Kidney epithelial cell (primary cell): Measurements from ENCODE around the gene EPAS1. TPM values are rescaled to one million over a fixed set of nuclear protein-coding genes. Genes with fewer than 3 reads are reported as not detected.

Experiments
- DNase-seq: peaks from one replicate; pipeline ENCODE4 v3.0.0-alpha.2; 2010; ENCODE audit warnings: low read depth
- H3K27me3 ChIP-seq: 2 replicates; pipeline ENCODE4 v1.6.0; 2011; ENCODE audit warnings: low read length; ENCODE audit not compliant: control insufficient read depth, insufficient read depth
- H3K36me3 ChIP-seq: 2 replicates; pipeline ENCODE4 v1.5.1; 2011; ENCODE audit warnings: low read length; ENCODE audit not compliant: control insufficient read depth, insufficient read depth
- H3K4me3 ChIP-seq: 2 replicates; pipeline ENCODE4 v1.5.1; 2011; ENCODE audit warnings: low read depth, mild to moderate bottlenecking, control low read depth, low read length
- CTCF ChIP-seq: IDR thresholded peaks from 2 replicates; pipeline ENCODE4 v1.5.1; 2011; ENCODE audit warnings: mild to moderate bottlenecking, moderate library complexity, low read length, control low read depth, inconsistent platforms; ENCODE audit not compliant: insufficient read depth, poor library complexity, severe bottlenecking
- total RNA-seq: library from RNA; depleted of rRNA; stranded (reverse); fragments of >200 nt; gene quantifications from 2 replicates; pipeline ENCODE4 v1.2.3, GENCODE V29; 2015

Gene EPAS1
- total RNA-seq, 1 donor from 2014 or later: 94.3 TPM

DNA sequence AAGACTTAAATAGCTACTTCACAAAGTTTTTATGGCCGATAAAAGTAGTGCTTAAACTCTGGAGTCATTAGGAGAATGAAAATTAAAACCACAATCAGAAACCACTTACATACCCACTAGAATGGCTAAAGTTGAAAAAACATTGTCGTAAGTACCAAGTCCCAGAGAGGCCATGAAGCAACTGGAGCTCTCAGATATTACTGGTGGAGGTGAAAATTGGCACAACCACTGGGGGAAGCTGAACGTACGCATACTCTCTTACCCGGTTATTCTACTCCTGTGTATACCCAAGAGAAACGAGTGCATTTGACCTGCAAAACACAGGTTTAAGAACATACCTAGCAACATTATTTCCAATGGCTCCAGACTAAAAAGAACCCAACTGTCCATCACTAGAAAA is 105.7 kb downstream of the EPAS1 start:
- no peak for DNase-seq
- TF ChIP-seq CTCF: no peak
- no peaks in the 10 kb centered on the region for H3K27me3 ChIP-seq
- H3K36me3 ChIP-seq: no peaks in the 10 kb centered on the region
- no peak overlapping the region for H3K4me3 ChIP-seq

DNA sequence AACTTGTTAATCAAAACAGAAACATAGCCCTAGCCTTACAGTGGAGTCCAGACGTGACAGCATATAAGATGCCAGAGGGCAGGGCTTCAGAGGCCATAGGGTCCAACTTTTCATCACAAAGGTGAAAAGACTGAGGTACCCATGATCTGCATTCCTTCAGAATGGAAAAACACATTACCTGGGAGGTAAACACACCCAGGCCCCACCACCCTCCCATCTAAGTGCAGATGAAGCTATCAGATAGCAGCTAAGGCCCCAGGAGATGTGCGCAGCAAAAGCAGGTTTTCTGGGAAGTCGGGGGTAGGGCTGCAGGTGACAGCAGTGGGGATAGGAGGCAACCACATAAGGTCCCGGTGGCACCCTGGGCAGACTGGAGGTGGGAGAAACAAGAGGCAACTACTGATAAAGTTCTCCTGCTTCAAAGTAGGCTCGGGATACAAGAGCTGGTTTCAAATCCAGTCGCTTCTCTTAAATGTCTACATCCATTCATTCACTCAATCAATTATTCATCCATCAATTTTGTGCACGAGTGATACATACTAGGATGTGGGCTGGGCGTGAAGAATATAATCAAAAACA is 107.1 kb downstream of the EPAS1 start:
- Histone ChIP-seq H3K27me3 (no peaks in the 10 kb centered on the region), H3K4me3 (no peak overlapping the region), H3K36me3 (no peaks in the 10 kb centered on the region)
- no peak for TF ChIP-seq CTCF
- no peak for DNase-seq

DNA sequence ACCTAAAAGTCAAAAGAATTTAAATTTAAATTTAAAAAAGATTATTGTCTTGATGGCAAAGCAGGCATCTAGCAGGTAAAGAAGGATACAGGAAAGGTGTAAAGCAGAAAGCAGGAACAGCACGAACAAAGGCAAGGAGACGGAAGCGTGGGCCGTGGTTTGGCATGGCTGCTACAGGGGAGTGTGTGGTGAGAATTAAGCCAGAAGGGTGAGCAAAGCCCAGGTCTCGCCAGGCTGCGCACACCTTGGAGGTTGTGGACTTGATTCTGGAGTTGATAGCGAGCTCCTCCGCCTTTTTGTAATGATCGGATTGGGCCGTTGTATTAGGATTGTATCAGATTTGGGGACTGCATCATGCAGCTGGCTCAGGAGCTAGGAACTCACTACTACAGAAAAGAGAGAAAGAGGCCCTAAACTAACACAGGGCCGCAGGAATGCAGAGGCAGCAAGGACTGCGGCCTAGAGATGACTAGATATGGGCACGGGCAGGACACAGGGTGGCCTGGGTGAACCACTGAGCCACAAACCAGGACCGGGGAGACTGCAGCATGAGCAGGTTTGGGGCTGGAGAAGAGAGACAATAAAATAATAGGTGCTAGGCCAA is 110.7 kb downstream of the EPAS1 start:
- no peak for TF ChIP-seq CTCF
- H3K4me3 ChIP-seq: no peak overlapping the region
- no peak for DNase-seq
- no peaks in the 10 kb centered on the region for H3K36me3 ChIP-seq
- no peaks in the 10 kb centered on the region for H3K27me3 ChIP-seq

- no peak overlapping the region for H3K4me3 ChIP-seq
- no peaks in the 10 kb centered on the region for H3K27me3 ChIP-seq
- no peak for DNase-seq
- H3K36me3 ChIP-seq: no peaks in the 10 kb centered on the region
- no peak for TF ChIP-seq CTCF
Observed at GRCh38 chr2:46409756-46410155, 112.5 kb downstream of the EPAS1 start.

DNA sequence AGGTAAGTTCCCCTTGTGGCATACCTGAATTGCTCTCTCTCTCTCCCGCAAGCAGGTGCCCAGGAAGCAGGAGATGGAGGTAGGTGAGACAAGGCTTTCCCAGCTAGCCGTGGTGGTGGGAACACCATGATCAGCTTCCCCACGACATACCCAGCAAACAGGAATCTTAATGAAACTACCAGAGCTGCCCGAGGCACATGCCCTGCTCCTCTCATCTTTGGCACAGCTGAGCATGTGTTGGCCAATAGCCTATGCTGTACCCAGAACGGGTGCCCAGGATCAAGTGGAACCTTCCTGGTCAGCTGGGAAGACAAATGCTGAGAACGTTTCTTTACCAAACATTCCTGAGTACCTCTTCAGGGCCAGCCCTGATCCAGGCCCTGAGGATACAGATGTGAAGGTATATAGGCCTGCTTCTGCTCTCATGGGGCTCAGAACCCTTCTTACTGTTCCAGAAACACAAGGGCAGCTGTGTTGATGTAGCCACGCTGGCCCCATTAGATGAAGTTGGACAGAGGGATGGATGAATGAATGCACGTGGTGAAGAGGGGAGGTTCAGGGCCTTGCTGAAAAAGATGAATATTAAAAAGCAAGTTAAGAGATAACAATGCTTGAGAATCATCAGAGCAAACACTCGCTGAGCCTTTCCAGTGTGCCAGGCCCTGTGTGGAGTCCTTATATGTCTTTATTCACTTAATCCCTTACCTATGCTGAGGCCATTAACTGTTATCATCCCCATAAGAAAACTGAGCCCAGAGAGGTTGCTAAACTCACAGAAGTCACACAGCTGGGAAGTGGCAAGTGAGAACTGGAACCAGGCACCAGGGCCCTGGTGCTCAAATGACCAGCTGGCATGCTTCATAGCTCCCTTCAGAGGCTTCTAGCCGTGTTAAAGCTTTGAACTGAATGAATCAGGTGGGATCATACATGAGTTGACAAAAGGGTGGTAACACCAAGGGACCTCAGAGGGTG is 113.4 kb downstream of the EPAS1 start:
- Histone ChIP-seq H3K4me3 (no peak overlapping the region), H3K27me3 (no peaks in the 10 kb centered on the region), H3K36me3 (no peaks in the 10 kb centered on the region)
- no peak for DNase-seq
- no peak for TF ChIP-seq CTCF
